Osteocyte (in vitro differentiated cells): ENCODE data around the gene GPR157. TPM values are rescaled to one million over a fixed set of nuclear protein-coding genes. Genes with fewer than 3 reads are reported as not detected.

Source experiments
- DNase-seq: peaks from one replicate; pipeline ENCODE4 v3.0.0; 2021; ENCODE audit warnings: mixed read lengths; ENCODE audit not compliant: unreplicated experiment; ENCODE audit errors: extremely low spot score
- H3K27ac Mint-ChIP-seq: one replicate; pipeline ENCODE4 v1.8.0; 2021; ENCODE audit warnings: mild to moderate bottlenecking, mixed read lengths; ENCODE audit not compliant: unreplicated experiment
- H3K27me3 Mint-ChIP-seq: one replicate; pipeline ENCODE4 v1.8.0; 2021; ENCODE audit warnings: mixed read lengths; ENCODE audit not compliant: unreplicated experiment
- H3K36me3 Mint-ChIP-seq: one replicate; pipeline ENCODE4 v1.8.0; 2021; ENCODE audit warnings: mixed read lengths; ENCODE audit not compliant: unreplicated experiment
- H3K4me1 Mint-ChIP-seq: one replicate; pipeline ENCODE4 v1.8.0; 2021; ENCODE audit warnings: mixed read lengths; ENCODE audit not compliant: unreplicated experiment
- H3K4me3 Mint-ChIP-seq: one replicate; pipeline ENCODE4 v1.8.0; 2021; ENCODE audit warnings: mild to moderate bottlenecking, moderate library complexity, mixed read lengths; ENCODE audit not compliant: unreplicated experiment
- H3K9me3 Mint-ChIP-seq: one replicate; pipeline ENCODE4 v1.8.0; 2021; ENCODE audit warnings: mixed read lengths; ENCODE audit not compliant: unreplicated experiment
- CTCF ChIP-seq: fragments of 200-600 bp; sonication (generic); IDR thresholded peaks from 2 replicates; pipeline ENCODE4 v1.5.0; 2021; ENCODE audit warnings: antibody characterized with exemption, mild to moderate bottlenecking, moderate library complexity
- total RNA-seq: library from RNA; stranded (reverse); gene quantifications from 2 replicates; pipeline ENCODE4 v1.2.1, GENCODE V29; 2021

GPR157 gene
- total RNA-seq, 1 donor from 2014 or later: 4.1 TPM

- TF ChIP-seq CTCF: no peak
- H3K36me3 Mint-ChIP-seq: peaks cover 12% of the 10 kb centered on the region
- H3K4me3 Mint-ChIP-seq: no peak overlapping the region
- H3K9me3 Mint-ChIP-seq: no peaks in the 10 kb centered on the region
- DNase-seq: no peak
- no peaks in the 10 kb centered on the region for H3K27me3 Mint-ChIP-seq
- H3K4me1 Mint-ChIP-seq: peaks cover 29% of the 10 kb centered on the region
- H3K27ac Mint-ChIP-seq: no peak overlapping the region
Observed at GRCh38 chr1:9167638-9168037, 38.7 kb upstream of the GPR157 start.

GRCh38 chr1:9166289-9167235 is 37.7 kb upstream of the GPR157 start:
- no peak overlapping the region for H3K4me3 Mint-ChIP-seq
- H3K27me3 Mint-ChIP-seq: no peaks in the 10 kb centered on the region
- peaks cover 11% of the 10 kb centered on the region for H3K36me3 Mint-ChIP-seq
- DNase-seq: no peak
- H3K9me3 Mint-ChIP-seq: no peaks in the 10 kb centered on the region
- H3K27ac Mint-ChIP-seq: no peak overlapping the region
- TF ChIP-seq CTCF: no peak
- peaks cover 29% of the 10 kb centered on the region for H3K4me1 Mint-ChIP-seq

GRCh38 chr1:9165396-9165795 is 36.5 kb upstream of the GPR157 start:
- Mint-ChIP-seq H3K27ac (no peak overlapping the region), H3K36me3 (peaks cover 6% of the 10 kb centered on the region), H3K27me3 (no peaks in the 10 kb centered on the region), H3K9me3 (no peaks in the 10 kb centered on the region), H3K4me1 (peaks cover 29% of the 10 kb centered on the region), H3K4me3 (no peak overlapping the region)
- no peak for DNase-seq
- TF ChIP-seq CTCF: no peak

GRCh38 chr1:9164919-9165318 is 36.0 kb upstream of the GPR157 start:
- no peak overlapping the region for H3K4me3 Mint-ChIP-seq
- TF ChIP-seq CTCF: no peak
- H3K36me3 Mint-ChIP-seq: peaks cover 6% of the 10 kb centered on the region
- H3K4me1 Mint-ChIP-seq: peaks cover 29% of the 10 kb centered on the region
- no peaks in the 10 kb centered on the region for H3K27me3 Mint-ChIP-seq
- peak overlapping the region; percentile 60 for H3K27ac Mint-ChIP-seq
- DNase-seq: no peak
- H3K9me3 Mint-ChIP-seq: no peaks in the 10 kb centered on the region

- Mint-ChIP-seq H3K4me1 (peaks cover 29% of the 10 kb centered on the region), H3K9me3 (no peaks in the 10 kb centered on the region), H3K27me3 (no peaks in the 10 kb centered on the region), H3K27ac (peak overlapping the region; percentile 60), H3K36me3 (peaks cover 6% of the 10 kb centered on the region), H3K4me3 (no peak overlapping the region)
- TF ChIP-seq CTCF: no peak
- DNase-seq: no peak
Observed at GRCh38 chr1:9164532-9164900, 35.6 kb upstream of the GPR157 start.
